ENCODE data around the gene ANKS1B.

DNA sequence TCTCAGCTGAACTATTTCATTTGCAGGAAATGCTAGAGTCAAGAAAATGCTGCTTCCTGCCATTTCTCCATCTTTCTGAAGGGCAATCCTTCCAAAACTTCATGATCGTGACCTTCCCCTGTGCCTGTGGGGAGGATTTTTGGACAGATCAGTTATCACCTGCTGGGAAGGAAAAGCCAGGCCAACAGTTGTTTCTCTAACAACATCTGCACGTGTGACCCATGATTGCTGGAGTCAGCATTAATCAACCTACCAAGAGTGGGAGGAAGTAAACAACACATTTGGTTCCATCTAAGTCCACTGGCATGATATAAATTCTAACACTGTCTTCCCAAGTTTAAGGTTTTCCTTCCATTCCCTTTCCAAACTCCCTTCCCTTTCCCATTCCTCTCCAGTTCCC lies 1167.0 kb downstream of the ANKS1B start:
- no peak for TF ChIP-seq EZH2 (IDR thresholded peaks at IDR 0.05; ENCODE audit: insufficient read depth, low read length)
- TF ChIP-seq, protein P1, sequence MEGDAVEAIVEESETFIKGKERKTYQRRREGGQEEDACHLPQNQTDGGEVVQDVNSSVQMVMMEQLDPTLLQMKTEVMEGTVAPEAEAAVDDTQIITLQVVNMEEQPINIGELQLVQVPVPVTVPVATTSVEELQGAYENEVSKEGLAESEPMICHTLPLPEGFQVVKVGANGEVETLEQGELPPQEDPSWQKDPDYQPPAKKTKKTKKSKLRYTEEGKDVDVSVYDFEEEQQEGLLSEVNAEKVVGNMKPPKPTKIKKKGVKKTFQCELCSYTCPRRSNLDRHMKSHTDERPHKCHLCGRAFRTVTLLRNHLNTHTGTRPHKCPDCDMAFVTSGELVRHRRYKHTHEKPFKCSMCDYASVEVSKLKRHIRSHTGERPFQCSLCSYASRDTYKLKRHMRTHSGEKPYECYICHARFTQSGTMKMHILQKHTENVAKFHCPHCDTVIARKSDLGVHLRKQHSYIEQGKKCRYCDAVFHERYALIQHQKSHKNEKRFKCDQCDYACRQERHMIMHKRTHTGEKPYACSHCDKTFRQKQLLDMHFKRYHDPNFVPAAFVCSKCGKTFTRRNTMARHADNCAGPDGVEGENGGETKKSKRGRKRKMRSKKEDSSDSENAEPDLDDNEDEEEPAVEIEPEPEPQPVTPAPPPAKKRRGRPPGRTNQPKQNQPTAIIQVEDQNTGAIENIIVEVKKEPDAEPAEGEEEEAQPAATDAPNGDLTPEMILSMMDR (IDR thresholded peaks at IDR 0.05; ENCODE audit: insufficient read depth, low read depth, low read length), result no peak
